Omental fat pad (tissue), 4 donors: Measurements from ENCODE around the gene ZNF554. TPM values are rescaled to one million over a fixed set of nuclear protein-coding genes. Genes with fewer than 3 reads are reported as not detected.

Experiments used
- ATAC-seq: fragments of 150-250 bp; one replicate; pipeline ENCODE4 v1.9.1; 2016; ENCODE audit warnings: mild to moderate bottlenecking, moderate library complexity; ENCODE audit not compliant: low FRiP score
- DNase-seq: peaks from one replicate; pipeline ENCODE4 v3.0.0-alpha.2; 2019; ENCODE audit warnings: low spot score
- total RNA-seq, 4 donors: library from RNA; depleted of rRNA; stranded (reverse); fragments of >200 nt; gene quantifications; one replicate each; pipeline ENCODE4 v1.1.0, GENCODE V29; 2016
- TF ChIP-seq, protein P1 (sequence below), 3 donors: fragments of 450-650 bp; IDR thresholded peaks; one replicate each; pipeline ENCODE4 v1.5.1; 2016 to 2017; ENCODE audit warnings: antibody characterized with exemption in 3 of 3, mild to moderate bottlenecking in 3 of 3, moderate library complexity in 2 of 3

Gene ZNF554
- total RNA-seq: 1 to 10 TPM in 3 of 4 donors, under 1 TPM in 1; 0.84 to 4.0 (median 3.1) TPM

DNA sequence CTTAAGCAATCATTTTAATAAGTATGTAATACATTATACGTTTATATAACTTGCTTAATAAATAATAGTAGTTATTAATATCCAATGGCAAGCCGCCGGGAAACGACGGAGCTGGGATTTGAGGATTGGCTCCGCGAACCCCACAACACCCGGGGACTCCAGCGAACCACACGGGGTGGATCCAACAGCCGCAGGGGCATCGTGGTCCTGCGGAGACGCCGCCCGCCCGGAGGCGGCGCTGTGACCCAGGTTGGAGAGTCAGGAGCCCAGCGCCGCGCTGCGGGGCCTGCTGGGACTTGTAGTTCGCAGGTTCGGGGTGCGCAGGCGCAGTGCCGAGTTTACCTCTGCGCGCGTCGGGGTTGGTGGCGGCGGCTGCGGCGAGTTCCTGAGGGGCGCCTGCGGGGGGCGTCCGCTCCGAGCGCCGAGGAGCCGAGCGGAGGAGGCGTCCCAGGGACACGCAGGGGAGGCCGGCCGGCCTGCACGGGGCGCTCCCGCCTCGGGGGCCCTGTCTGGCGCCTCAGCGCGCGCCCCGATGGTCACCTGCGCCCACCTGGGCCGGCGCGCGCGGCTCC lies at the start of gene ZNF554:
Gene ZNF554 (plus strand): TSS at position 329 of the 572 bp plus-strand sequence. CDS start 204 bp downstream, at position 533.
- peak; percentile 98 for ATAC-seq
- peak; percentile 96 for DNase-seq
- TF ChIP-seq, protein P1, sequence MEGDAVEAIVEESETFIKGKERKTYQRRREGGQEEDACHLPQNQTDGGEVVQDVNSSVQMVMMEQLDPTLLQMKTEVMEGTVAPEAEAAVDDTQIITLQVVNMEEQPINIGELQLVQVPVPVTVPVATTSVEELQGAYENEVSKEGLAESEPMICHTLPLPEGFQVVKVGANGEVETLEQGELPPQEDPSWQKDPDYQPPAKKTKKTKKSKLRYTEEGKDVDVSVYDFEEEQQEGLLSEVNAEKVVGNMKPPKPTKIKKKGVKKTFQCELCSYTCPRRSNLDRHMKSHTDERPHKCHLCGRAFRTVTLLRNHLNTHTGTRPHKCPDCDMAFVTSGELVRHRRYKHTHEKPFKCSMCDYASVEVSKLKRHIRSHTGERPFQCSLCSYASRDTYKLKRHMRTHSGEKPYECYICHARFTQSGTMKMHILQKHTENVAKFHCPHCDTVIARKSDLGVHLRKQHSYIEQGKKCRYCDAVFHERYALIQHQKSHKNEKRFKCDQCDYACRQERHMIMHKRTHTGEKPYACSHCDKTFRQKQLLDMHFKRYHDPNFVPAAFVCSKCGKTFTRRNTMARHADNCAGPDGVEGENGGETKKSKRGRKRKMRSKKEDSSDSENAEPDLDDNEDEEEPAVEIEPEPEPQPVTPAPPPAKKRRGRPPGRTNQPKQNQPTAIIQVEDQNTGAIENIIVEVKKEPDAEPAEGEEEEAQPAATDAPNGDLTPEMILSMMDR (IDR thresholded peaks at IDR 0.05): peak in 2 of 3 donors; percentile 3 to 91

DNA sequence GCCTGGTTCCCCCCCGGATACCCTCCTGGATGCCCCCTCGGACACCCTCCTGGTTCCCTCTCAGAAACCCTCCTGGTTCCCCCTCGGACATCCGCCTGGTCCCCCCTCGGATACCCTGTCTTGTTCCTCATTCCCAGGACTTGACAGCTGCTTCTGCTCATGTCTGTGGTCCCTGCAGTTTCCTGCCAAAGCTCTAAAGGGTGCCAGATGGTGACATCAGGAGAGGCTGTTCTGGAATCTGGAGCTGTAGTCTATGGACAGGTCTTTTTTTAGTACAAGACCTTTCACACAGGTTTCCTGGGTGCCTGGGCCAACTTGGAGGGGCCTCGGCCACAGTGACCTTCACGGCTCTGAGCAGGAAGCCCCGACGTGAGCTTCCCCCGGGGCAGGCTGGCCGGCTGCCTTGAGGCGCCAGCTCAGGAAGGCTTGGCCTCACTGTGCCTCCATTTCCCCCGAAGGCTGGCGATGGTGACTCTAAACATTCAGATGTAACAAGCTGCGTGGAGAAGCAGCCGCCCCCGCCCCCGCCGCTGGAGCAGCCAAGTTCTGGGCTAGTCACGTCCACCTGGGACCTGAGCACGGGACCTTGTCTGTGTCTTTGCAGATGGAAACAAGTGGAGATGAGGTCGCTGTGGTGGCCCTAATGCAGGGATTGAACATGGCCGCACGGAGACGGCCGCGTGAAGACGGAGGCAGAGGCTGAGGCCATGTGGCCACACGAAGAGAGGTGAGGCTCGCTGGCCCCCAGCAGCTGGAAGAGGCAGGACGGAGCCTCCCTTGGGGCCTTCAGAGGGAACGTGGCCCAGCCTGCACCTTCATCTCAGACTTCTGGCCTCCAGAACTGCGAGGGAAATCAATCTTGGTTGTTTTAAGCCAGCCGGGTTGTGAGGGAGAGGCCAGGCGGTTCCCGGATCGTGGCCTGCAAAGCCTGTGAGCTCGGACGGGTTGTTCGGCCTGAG lies 49.3 kb upstream of the ZNF554 start:
- ATAC-seq (no peak), DNase-seq (no peak)
- TF ChIP-seq, protein P1 (IDR thresholded peaks at IDR 0.05): no peak

DNA sequence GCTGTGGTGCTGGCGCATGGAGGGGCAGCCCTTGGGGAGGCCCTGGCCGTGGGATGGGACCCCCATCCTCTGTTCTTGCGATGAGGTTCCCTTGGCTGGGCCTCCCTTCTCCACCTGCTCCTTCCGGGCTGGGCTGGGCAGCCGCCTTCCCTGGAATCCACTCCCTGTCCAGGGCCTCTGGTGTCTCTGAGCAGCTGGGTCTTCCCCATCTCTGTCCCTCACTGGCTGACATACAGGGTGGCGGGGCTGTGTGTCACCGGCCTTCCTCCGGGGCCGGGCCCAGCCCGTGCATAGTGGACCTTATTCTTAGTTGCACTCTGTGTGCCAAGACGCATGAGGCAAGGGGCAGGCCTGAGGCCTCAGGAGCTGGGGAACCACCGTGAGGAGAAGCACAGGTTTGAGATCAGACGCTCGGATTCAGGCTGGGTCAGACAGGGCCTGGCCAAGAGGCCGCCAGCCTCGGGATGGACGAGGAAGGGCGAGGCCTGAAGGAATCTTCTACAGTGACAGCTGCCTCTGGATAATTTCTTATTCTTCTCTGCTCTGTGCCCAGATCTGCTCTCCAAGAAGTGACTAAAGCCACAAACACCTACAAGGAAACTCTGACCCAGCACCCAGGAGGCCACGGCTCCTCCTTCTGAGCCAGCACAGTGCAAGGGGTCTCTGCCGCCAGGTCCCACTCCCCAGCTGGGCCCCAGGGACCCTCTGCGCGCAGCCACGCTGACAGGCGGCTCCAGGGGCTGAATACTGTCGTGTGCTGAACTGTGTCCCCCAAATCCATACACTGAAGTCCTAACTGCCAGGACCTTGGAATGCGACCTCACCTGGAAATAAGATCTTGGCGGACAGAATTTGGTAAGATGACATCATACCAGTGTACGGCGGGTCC lies 47.6 kb upstream of the ZNF554 start:
- ATAC-seq (no peak), DNase-seq (no peak)
- TF ChIP-seq, protein P1 (IDR thresholded peaks at IDR 0.05): no peak

DNA sequence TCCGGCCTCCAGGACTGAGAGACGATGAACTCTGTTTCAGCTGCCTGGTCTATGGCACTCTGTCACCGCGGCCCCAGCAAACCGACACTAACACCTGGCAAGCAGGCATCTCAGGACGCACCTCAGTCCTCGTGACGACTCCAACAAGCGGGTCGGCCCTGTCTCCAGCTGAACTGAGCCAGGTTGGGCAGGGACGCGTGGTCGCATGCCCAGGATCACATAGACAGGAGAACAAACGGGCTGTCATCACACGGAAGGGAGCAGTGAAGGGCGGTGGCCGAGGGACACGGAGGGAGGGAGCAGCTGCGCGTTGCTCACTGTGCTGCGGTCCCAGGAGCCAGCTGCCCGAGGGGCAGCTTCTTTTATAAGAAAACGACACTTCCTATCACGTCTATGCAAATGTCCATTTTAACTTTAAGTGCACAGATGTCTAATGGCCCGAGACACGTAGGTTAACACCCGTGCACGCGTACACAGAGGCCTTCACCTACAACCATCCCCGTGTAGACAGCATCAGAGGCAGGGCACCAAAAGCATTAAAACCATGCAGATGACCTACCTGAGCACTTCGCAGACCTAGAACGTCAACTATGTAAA lies 45.5 kb upstream of the ZNF554 start:
- TF ChIP-seq, protein P1 (IDR thresholded peaks at IDR 0.05): no peak
- DNase-seq (no peak), ATAC-seq (no peak)

DNA sequence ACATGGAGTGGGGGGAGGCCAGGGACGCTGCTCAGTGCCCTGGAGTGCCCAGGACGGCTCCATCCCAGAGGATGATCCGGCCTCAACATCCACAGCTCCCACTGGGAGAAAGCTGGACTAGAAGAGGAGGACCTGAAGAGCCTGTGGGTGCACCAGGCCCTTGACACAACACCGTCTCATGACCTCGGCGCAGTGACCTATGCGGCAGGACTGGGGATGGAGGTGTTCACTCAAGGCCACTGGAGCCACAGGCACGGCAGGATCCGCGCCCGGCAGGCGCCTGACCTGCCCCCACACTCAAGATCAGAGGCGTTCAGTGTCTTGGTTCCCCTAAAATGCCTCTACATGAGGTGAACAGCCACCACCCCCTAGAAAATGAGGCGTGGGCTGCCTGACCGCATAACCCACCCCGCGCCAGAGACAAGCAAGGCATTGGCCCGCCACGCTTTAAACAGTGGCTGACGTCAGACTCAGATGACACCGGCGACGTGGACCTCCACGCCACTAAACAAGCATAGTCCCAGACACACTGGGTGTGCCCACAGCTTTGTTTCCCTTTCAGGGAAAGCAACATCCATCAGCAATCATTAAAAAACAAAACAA lies 44.6 kb upstream of the ZNF554 start:
- DNase-seq (no peak), ATAC-seq (peak; percentile 17)
- TF ChIP-seq, protein P1 (IDR thresholded peaks at IDR 0.05): no peak
